GM23248 (cell line): ENCODE measurements around the gene CHST5.

ENCODE experiments used
- EZH2 ChIP-seq: fragments of 200-600 bp; sonication (generic); IDR thresholded peaks from 2 replicates; pipeline ENCODE4 v1.6.1; 2018; ENCODE audit warnings: antibody characterized with exemption, mild to moderate bottlenecking; ENCODE audit not compliant: insufficient read depth, poor library complexity, severe bottlenecking
- EZH2phosphoT487 ChIP-seq: fragments of 200-600 bp; sonication (generic); IDR thresholded peaks from 2 replicates; pipeline ENCODE4 v1.6.1; 2018; ENCODE audit warnings: antibody characterized with exemption, moderate library complexity, mild to moderate bottlenecking, low read depth; ENCODE audit not compliant: insufficient read depth

- no peak for TF ChIP-seq EZH2phosphoT487
- TF ChIP-seq EZH2: no peak
These were observed 43.5 kb upstream of the CHST5 start for GRCh38 chr16:75579281-75579834.
